ENCODE results near the gene NFIA.

GRCh38 chr1:61160526-61160925, 78.2 kb downstream of the NFIA start:
- no peak for TF ChIP-seq CTCF (conservative IDR thresholded peaks at IDR 0.05; ENCODE audit: low read length)
- TF ChIP-seq EZH2phosphoT487 (IDR thresholded peaks at IDR 0.05; ENCODE audit: borderline replicate concordance), result no peak

Data from Loucy (cell line).